Spleen (tissue), 11 donors: ENCODE results near the gene SECISBP2. TPM values are rescaled to one million over a fixed set of nuclear protein-coding genes. Genes with fewer than 3 reads are reported as not detected.

Experiments
- DNase-seq: peaks from one replicate; pipeline ENCODE4 v3.0.0-alpha.2; 2020
- H3K27ac ChIP-seq, 8 donors: fragments of 200-600 bp; sonication (generic) in 7 of 8; 1 replicate in 4 of 8; 2 replicates in 4 of 8; pipeline versions ENCODE4 v1.5.0 to v1.8.0; 2016 to 2021; ENCODE audit warnings: inconsistent platforms in 4 of 8, mild to moderate bottlenecking in 4 of 8, moderate library complexity in 1 of 8
- H3K27me3 ChIP-seq, 7 donors: fragments of 200-600 bp; sonication (generic) in 6 of 7; replicated peaks in 1 of 7; 1 replicate in 4 of 7; 2 replicates in 3 of 7; pipeline versions ENCODE4 v1.5.0 to v1.8.0; 2016 to 2021; ENCODE audit warnings: inconsistent platforms in 3 of 7, mild to moderate bottlenecking in 1 of 7
- H3K36me3 ChIP-seq, 6 donors: fragments of 200-600 bp; sonication (generic) in 5 of 6; 1 replicate in 4 of 6; 2 replicates in 2 of 6; pipeline versions ENCODE4 v1.5.0 to v1.8.0; 2016 to 2021; ENCODE audit warnings: inconsistent platforms in 2 of 6
- H3K4me1 ChIP-seq, 6 donors: fragments of 200-600 bp; sonication (generic) in 5 of 6; 1 replicate in 3 of 6; 2 replicates in 3 of 6; pipeline versions ENCODE4 v1.5.0 to v1.8.0; 2016 to 2021; ENCODE audit warnings: inconsistent platforms in 3 of 6
- H3K4me3 ChIP-seq, 8 donors: fragments of 200-600 bp; sonication (generic) in 7 of 8; 1 replicate in 4 of 8; 2 replicates in 4 of 8; pipeline versions ENCODE4 v1.5.0 to v1.8.0; 2016 to 2021; ENCODE audit warnings: inconsistent platforms in 4 of 8, mild to moderate bottlenecking in 4 of 8, moderate library complexity in 2 of 8
- H3K9me3 ChIP-seq, 8 donors: fragments of 200-600 bp; sonication (generic) in 7 of 8; 1 replicate in 4 of 8; 2 replicates in 4 of 8; pipeline versions ENCODE4 v1.5.0 to v1.8.0; 2016 to 2021; ENCODE audit warnings: inconsistent platforms in 4 of 8
- POLR2A ChIP-seq, 3 donors: fragments of 450-650 bp; IDR thresholded peaks; one replicate each; pipeline ENCODE4 v1.5.1; 2017; ENCODE audit warnings: antibody characterized with exemption in 3 of 3, mild to moderate bottlenecking in 1 of 3
- POLR2AphosphoS5 ChIP-seq, 3 donors: sonication (generic); formaldehyde crosslinking; IDR thresholded peaks; one replicate each; pipeline ENCODE4 v1.5.1; 2017; ENCODE audit warnings: antibody characterized with exemption in 3 of 3
- WGBS, 5 donors: extraction: QIAGEN DNeasy Blood & Tissue Kit in 3 of 5; methylation state at CpG; one replicate each; pipeline versions ENCODE4 v1.1.5 to v1.1.7; 2013 to 2018; 5-methylcytosine and 5-hydroxymethylcytosine counted together
- intact Hi-C: fragments of 100-400 bp; cut with DNase I; formaldehyde crosslinking; loops from one replicate; pipeline ENCODE4 v1.15.0; 2023; ENCODE audit warnings: low total_unique reads
- polyA plus RNA-seq, 3 donors: library from polyadenylated mRNA; stranded (reverse); fragments of 200-250 nt; gene quantifications; one replicate each; pipeline ENCODE4 v1.2.1, GENCODE V29; 2013
- total RNA-seq, 7 donors: library from RNA; depleted of rRNA in 3 of 7; stranded (reverse); fragments of >200 nt in 3 of 7; fragmentation: NEBNext Ultra II Directional in 4 of 7; extraction: Animal tissue kit (Norgen Biotek cat#: 25700) in 4 of 7; gene quantifications; one replicate each; pipeline versions ENCODE4 v1.1.0 to v1.2.1, GENCODE V29; 2016 to 2021
- TF ChIP-seq, protein P1 (sequence below), 11 experiments: fragments of 200-600 bp in 7 of 11; fragments of 450-650 bp in 4 of 11; sonication (generic) in 4 of 11; IDR thresholded peaks in 8 of 11; conservative IDR thresholded peaks in 3 of 11; 1 replicate in 7 of 11; 2 replicates in 4 of 11; pipeline versions ENCODE4 v1.4.0 to v1.8.0; 2016 to 2021; ENCODE audit warnings: antibody characterized with exemption in 11 of 11, inconsistent platforms in 4 of 11, mild to moderate bottlenecking in 1 of 11
- donor health status: healthy with polysubstance abuse.
- donor health status: DM: no; HTN: no; CAD: no; lungs with moderate emphysema.
- donor health status: DM: no; HTN: no; CAD: no.
- donor health status: Bipolar disorder and iron deficiency.
- donor health status: healthy.
- donor health status: DM: no; HTN: no; CAD: no.
- donor health status: DM: yes; HTN: yes; CAD: no.

The SECISBP2 gene
- total and polyA plus RNA-seq, 10 donors, result 20.7 to 117 (median 82.3) TPM

DNA sequence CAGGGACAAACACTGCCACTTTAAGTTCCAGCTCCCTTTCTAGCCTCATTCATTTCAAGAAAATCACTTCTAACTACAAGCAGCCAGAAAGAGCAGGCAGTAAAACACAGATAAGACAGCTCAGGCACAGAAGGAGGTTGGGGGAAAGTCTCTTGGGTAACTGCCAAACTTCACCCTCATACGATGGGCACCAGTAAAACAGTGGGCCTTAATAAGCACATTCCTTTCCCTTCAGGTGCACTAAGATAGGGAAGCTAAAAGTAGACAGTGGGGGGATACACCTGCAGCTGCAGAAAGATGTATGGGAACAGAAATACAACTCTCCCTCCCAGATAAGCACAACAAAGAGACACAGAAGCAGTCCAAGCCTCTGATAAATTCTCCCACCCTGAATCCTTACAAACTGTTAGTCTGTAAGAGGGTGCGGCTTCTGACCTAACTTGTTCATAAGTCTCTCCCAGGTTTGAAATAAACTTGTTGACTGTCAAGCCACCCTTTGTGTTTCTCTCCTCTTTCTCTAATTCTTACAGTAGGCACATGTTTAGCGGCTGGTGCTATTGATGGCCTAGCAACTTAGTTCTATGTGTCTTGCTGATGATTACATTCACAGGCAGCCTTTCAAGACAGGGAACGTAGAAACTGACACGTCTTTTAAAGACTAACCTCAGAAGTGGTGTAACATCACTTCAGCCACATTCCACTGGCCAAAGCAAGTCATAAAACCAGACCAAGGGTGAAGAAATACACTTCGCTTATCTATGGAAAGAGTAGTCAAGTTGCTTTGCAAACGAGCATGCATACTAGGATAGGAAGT, 14.1 kb upstream of the SECISBP2 start:
- H3K36me3 ChIP-seq, result no peaks in the 10 kb centered on the region
- H3K27ac ChIP-seq, result no peak overlapping the region
- no peaks in the 10 kb centered on the region for H3K9me3 ChIP-seq
- no peaks in the 10 kb centered on the region for H3K27me3 ChIP-seq
- DNase-seq, result no peak
- no peak overlapping the region for H3K4me3 ChIP-seq
- WGBS, 5 donors, result 59 to 76% (median 71%) methylated on average over 7 of the region's 7 CpGs
- H3K4me1 ChIP-seq, result peaks cover 0 to 16% (median 1%) of the 10 kb centered on the region in 6 donors
- TF ChIP-seq POLR2A (IDR thresholded peaks at IDR 0.05) (no peak), POLR2AphosphoS5 (IDR thresholded peaks at IDR 0.05) (no peak)
- TF ChIP-seq, protein P1, sequence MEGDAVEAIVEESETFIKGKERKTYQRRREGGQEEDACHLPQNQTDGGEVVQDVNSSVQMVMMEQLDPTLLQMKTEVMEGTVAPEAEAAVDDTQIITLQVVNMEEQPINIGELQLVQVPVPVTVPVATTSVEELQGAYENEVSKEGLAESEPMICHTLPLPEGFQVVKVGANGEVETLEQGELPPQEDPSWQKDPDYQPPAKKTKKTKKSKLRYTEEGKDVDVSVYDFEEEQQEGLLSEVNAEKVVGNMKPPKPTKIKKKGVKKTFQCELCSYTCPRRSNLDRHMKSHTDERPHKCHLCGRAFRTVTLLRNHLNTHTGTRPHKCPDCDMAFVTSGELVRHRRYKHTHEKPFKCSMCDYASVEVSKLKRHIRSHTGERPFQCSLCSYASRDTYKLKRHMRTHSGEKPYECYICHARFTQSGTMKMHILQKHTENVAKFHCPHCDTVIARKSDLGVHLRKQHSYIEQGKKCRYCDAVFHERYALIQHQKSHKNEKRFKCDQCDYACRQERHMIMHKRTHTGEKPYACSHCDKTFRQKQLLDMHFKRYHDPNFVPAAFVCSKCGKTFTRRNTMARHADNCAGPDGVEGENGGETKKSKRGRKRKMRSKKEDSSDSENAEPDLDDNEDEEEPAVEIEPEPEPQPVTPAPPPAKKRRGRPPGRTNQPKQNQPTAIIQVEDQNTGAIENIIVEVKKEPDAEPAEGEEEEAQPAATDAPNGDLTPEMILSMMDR (IDR thresholded peaks at IDR 0.05 in 8 of 11, conservative IDR thresholded peaks at IDR 0.05 in 3 of 11), result no peak
- intact Hi-C loops, result no loop called here

DNA sequence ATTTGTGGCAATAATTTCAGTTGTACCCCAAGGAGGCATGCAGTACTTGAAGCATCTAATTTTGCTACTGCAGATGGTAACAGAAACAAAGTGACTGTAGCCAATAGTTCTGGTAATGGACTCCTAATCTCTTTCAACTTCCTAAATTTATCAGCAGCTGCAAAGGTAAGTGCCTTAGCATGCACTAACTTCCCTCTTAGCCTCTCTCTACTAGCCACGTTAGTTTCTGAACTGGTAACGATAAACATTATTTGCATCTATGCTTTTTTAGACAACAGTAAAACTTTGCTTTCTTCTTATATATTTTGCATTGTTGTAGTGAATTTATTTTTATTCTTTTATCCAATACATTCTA, 13.5 kb upstream of the SECISBP2 start:
- H3K27ac ChIP-seq, result no peak overlapping the region
- no peak for TF ChIP-seq POLR2AphosphoS5 (IDR thresholded peaks at IDR 0.05)
- TF ChIP-seq POLR2A (IDR thresholded peaks at IDR 0.05), result no peak
- TF ChIP-seq, protein P1 (IDR thresholded peaks at IDR 0.05 in 8 of 11, conservative IDR thresholded peaks at IDR 0.05 in 3 of 11), result no peak
- 48 to 70% (median 50%) methylated on average over 2 of the region's 2 CpGs for WGBS, 5 donors
- DNase-seq, result no peak
- no peaks in the 10 kb centered on the region for H3K27me3 ChIP-seq
- H3K36me3 ChIP-seq, result no peaks in the 10 kb centered on the region
- peaks cover 0 to 22% (median 7%) of the 10 kb centered on the region in 6 donors for H3K4me1 ChIP-seq
- H3K4me3 ChIP-seq, result no peak overlapping the region
- intact Hi-C loops, result no loop called here
- H3K9me3 ChIP-seq, result no peaks in the 10 kb centered on the region

DNA sequence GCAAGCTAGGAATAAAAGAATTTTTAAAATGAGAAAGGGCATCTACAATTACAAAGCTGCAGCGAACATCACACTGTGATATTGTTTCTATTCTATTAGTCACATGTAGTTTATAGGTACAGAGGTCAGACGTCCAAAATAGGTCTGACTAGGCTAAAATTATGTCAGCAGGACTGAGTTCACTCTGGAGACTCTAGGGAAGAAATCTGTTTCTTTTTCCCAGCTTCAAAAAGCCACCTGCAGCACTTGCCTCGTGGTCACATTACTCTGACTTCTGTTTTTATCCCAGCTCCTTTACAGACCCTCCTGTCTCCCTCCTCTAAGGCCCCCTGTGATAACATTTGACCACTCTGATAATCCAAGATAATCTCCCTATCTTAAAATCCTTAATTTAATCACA, 12.4 kb upstream of the SECISBP2 start:
- H3K9me3 ChIP-seq, result no peaks in the 10 kb centered on the region
- 70 to 77% (median 74%) methylated on average over 3 of the region's 3 CpGs for WGBS, 5 donors
- H3K4me1 ChIP-seq, result peaks cover 0 to 26% (median 11%) of the 10 kb centered on the region in 6 donors
- TF ChIP-seq POLR2AphosphoS5 (IDR thresholded peaks at IDR 0.05) (no peak), POLR2A (IDR thresholded peaks at IDR 0.05) (no peak)
- TF ChIP-seq, protein P1 (IDR thresholded peaks at IDR 0.05 in 8 of 11, conservative IDR thresholded peaks at IDR 0.05 in 3 of 11), result no peak
- intact Hi-C loops, result no loop called here
- DNase-seq, result no peak
- H3K4me3 ChIP-seq, result no peak overlapping the region
- no peak overlapping the region for H3K27ac ChIP-seq
- H3K36me3 ChIP-seq, result no peaks in the 10 kb centered on the region
- H3K27me3 ChIP-seq, result no peaks in the 10 kb centered on the region

DNA sequence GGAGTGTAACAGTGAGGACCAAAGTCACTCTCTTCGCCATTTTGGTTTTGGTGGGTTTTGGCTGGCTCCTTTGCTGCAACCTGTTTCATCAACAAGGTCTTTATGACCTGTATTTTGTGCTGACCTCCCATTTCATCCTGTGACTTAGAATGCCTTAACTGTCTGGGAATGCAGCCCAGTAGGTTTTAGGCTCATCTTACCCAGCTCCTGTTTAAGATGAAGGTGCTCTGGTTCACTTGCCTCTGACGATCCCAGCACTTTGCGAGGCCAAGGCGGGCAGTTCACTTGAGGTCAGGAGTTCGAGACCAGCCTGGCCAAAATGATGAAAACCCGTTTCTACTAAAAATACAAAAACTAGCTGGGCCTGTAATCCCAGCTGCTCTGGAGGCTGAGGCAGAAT, 9.1 kb upstream of the SECISBP2 start:
- intact Hi-C loops, result no loop called here
- peak overlapping the region; percentile 97 to 100 (median 100) for H3K27ac ChIP-seq
- TF ChIP-seq, protein P1 (IDR thresholded peaks at IDR 0.05 in 8 of 11, conservative IDR thresholded peaks at IDR 0.05 in 3 of 11), result no peak
- TF ChIP-seq POLR2A (IDR thresholded peaks at IDR 0.05) (no peak), POLR2AphosphoS5 (IDR thresholded peaks at IDR 0.05) (no peak)
- H3K4me3 ChIP-seq, result no peak overlapping the region
- H3K27me3 ChIP-seq, result no peaks in the 10 kb centered on the region
- DNase-seq, result peak; percentile 71
- 88 to 97% (median 94%) methylated on average over 6 of the region's 6 CpGs for WGBS, 5 donors
- no peaks in the 10 kb centered on the region for H3K9me3 ChIP-seq
- H3K36me3 ChIP-seq, result no peaks in the 10 kb centered on the region
- peaks cover 18 to 57% (median 40%) of the 10 kb centered on the region in 6 donors for H3K4me1 ChIP-seq
